IPS-20b (cell line): ENCODE results near the gene TMEM198.

ENCODE experiments used
- H3K27ac ChIP-seq: one replicate; pipeline ENCODE4 v1.5.1; 2013; ENCODE audit warnings: low read length
- H3K27me3 ChIP-seq: 2 replicates; pipeline ENCODE4 v1.6.1; 2013; ENCODE audit warnings: mild to moderate bottlenecking, low read length, inconsistent platforms; ENCODE audit not compliant: insufficient read depth
- H3K36me3 ChIP-seq: 2 replicates; pipeline ENCODE4 v1.6.1; 2013; ENCODE audit warnings: low read depth, mild to moderate bottlenecking, inconsistent platforms, low read length, moderate library complexity; ENCODE audit not compliant: insufficient read depth
- H3K4me1 ChIP-seq: 2 replicates; pipeline ENCODE4 v1.6.1; 2013; ENCODE audit warnings: mild to moderate bottlenecking, control low read depth, inconsistent platforms, low read length, moderate library complexity; ENCODE audit not compliant: insufficient read depth
- H3K4me3 ChIP-seq: 2 replicates; pipeline ENCODE4 v1.5.1; 2013; ENCODE audit warnings: mild to moderate bottlenecking, low read length, inconsistent platforms
- H3K9ac ChIP-seq: 2 replicates; pipeline ENCODE4 v1.6.1; 2013; ENCODE audit warnings: low read depth, mild to moderate bottlenecking, inconsistent platforms, low read length, moderate library complexity
- H3K9me3 ChIP-seq: 2 replicates; pipeline ENCODE4 v1.6.1; 2013; ENCODE audit warnings: mild to moderate bottlenecking, low read depth, low read length, inconsistent platforms; ENCODE audit not compliant: insufficient read depth

TMEM198 gene

DNA sequence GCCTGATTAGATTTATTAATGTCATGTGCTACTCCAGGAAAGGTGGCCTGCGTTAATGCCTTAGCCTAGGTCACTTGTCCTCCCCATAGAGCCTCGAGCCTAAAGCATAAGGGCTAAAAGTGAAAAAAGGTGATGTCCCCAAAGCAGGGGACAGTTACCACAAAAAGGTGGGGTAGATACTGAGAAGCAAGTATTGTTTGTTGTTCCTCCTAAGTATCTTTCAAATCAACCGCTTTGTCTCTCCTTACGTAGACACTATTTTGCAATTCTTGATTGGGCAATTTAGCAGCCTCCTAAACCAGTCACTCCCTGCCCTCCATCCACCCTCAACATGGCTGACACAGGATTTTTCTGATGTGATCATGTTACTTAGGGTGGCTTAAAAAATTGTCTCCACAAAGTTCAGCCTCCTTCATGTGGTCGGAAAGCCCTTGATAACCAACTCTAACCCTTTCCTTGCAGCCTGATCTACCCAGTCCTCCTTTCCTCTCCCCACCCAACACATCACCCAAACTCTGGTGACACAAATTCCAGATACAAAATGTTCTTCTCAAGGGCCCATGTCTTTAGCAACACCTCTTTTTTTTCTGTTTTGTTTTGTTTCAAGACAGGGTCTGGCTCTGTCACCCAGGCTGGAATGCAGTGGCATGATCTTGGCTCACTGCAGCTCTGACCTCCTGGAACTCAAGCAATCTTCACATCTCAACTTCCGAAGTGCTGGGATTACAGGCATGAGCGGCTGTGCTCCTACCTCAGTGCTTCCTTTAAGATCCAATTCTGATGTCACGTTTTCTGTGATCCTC, 35.2 kb downstream of the TMEM198 start:
- Histone ChIP-seq H3K27me3 (peaks cover 11% of the 10 kb centered on the region), H3K36me3 (no peaks in the 10 kb centered on the region), H3K9ac (no peak overlapping the region), H3K27ac (no peak overlapping the region), H3K9me3 (no peaks in the 10 kb centered on the region), H3K4me3 (no peak overlapping the region), H3K4me1 (peaks cover 18% of the 10 kb centered on the region; the same call in 1 of the 2 replicates)

DNA sequence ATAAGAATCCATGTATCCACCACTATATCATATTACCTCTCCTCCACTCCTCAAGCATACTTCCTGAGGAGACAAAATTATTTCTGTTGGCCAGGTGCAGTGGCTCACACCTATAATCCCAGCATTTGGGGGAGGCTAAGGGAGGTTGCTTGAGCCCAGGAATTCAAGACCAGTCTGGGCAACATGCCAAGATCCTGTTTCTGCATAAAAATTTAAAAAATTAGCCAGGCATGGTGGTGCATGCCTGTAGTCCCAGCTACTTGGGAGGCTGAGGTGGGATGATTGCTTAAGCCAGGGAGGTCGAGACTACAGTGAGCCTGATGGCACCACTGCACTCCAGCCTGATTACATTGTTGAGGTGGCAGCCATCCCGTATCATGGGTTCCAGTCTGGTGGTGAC, 37.5 kb downstream of the TMEM198 start:
- Histone ChIP-seq H3K27me3 (peaks cover 6% of the 10 kb centered on the region; the same call in 1 of the 2 replicates), H3K9me3 (no peaks in the 10 kb centered on the region), H3K9ac (no peak overlapping the region), H3K4me1 (peaks cover 16% of the 10 kb centered on the region; the same call in 1 of the 2 replicates), H3K36me3 (no peaks in the 10 kb centered on the region), H3K27ac (no peak overlapping the region), H3K4me3 (no peak overlapping the region)

DNA sequence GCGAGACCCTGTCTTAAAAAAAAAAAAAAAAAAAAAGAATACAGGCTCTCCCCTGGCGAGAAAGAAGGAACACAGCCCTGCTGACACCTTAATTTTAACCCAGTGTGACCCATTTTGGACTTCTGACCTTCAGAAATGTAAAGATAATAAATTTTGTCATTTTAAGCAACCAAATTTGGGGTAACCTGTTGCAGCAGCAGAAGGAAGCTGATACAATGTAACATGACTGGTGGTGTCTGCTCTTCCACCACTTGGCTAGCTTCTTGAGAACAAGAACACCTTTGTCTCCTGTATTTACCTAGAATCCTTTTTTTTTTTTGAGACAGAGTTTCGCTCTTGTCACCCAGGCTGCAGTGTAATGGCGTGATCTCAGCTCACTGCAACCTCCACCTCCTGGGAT, 47.3 kb downstream of the TMEM198 start:
- peaks cover 8% of the 10 kb centered on the region; the same call in 1 of the 2 replicates for H3K4me1 ChIP-seq
- H3K36me3 ChIP-seq: no peaks in the 10 kb centered on the region
- H3K4me3 ChIP-seq: no peak overlapping the region
- H3K27me3 ChIP-seq: no peaks in the 10 kb centered on the region
- no peak overlapping the region for H3K27ac ChIP-seq
- H3K9me3 ChIP-seq: no peaks in the 10 kb centered on the region
- H3K9ac ChIP-seq: no peak overlapping the region

DNA sequence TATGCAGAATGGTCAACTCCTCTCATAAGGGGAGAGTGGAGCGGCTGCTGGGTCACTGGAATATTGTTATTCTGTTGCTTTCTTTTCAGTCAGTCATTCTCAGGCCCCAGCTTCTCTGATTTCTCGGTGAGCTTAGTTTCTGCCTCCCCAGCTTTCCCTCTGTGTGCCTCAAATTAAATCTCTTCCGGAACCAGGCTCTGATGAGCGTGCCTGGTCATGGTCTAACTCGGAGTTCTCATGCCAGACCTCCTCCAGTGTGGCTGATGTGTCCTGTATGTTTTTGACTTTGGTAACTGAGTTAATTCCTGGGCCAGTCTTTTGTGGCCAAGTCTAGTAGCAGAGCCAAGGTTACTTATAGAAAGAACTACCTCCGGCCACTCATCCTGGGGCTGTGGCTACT, 48.9 kb downstream of the TMEM198 start:
- no peak overlapping the region for H3K9ac ChIP-seq
- peaks cover 11% of the 10 kb centered on the region; the same call in 1 of the 2 replicates for H3K4me1 ChIP-seq
- no peak overlapping the region for H3K4me3 ChIP-seq
- no peaks in the 10 kb centered on the region for H3K9me3 ChIP-seq
- H3K27ac ChIP-seq: no peak overlapping the region
- H3K27me3 ChIP-seq: no peaks in the 10 kb centered on the region
- H3K36me3 ChIP-seq: no peaks in the 10 kb centered on the region

DNA sequence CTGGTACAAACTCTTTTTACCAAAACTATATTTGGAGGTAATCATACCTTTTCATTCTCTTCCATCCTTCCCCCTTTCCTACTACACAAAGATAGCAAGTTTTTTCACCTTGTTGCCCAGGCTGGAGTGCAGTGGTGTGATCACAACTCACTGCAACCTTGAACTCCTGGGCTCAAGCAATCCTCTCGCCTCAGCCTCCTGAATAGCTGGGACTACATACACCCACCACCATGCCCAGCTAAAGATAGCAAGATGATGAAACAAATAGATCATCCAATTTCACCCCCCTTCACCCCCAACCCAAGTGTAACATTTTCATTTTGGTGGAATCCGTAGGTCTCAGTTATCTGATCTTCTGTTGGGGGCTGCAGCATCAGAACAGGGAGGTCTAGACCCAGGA, 49.3 kb downstream of the TMEM198 start:
- Histone ChIP-seq H3K36me3 (no peaks in the 10 kb centered on the region), H3K27ac (no peak overlapping the region), H3K4me3 (no peak overlapping the region), H3K27me3 (no peaks in the 10 kb centered on the region), H3K4me1 (peaks cover 11% of the 10 kb centered on the region; the same call in 1 of the 2 replicates), H3K9ac (no peak overlapping the region), H3K9me3 (no peaks in the 10 kb centered on the region)

DNA sequence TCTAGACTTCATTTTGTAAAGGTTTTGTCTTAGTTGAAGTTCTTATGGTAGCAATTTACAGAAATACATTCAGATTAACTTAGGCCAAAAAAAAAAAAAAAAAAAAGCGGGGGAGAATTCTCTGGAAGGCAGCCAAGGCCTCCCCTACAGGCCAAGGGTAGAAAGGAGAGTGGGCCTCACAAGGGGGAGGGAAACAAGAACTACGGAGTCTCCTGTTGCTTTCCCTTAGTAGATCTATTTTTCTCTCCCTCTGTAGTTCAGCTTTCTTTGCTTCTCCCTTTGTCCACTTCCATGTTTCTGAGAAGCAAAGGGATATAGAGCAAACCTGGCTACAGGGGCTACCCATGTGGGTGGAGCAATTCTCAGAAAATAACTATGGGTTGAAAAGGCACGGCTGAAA, 51.4 kb downstream of the TMEM198 start:
- peak overlapping the region; percentile 38; the same call in 1 of the 2 replicates for H3K9ac ChIP-seq
- H3K9me3 ChIP-seq: no peaks in the 10 kb centered on the region
- H3K27me3 ChIP-seq: no peaks in the 10 kb centered on the region
- no peak overlapping the region for H3K27ac ChIP-seq
- no peaks in the 10 kb centered on the region for H3K36me3 ChIP-seq
- H3K4me1 ChIP-seq: peaks cover 17% of the 10 kb centered on the region; the same call in 1 of the 2 replicates
- H3K4me3 ChIP-seq: no peak overlapping the region

DNA sequence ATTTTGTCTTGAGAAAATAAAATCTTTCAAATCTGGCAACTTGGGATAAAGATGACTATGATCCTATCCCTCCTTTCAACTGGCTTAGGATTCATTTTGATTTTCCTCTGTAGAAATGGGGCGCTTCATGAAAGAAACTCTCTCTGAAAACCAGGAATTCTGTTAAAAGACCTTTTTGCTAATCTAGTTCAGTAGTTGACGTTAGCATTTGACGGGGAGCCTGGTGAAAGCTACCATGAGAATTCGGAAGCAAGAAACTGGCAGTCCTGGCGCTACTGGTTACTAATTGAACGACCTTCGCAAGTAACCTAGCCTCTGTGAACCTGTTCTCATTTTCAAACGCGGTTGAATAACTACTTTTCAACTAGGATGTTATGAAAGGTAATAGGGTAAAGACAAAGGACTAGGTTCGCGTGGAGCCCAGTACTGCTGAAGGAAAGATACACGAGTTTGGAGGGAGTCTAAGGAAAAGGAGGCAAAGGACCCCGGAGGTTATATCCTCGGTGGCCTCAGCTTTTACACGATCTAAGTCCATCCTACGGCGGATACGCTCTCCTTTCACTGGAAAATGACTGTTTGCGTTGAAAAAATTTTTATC, 53.2 kb downstream of the TMEM198 start:
- Histone ChIP-seq H3K9ac (peak overlapping the region; percentile 98), H3K36me3 (peaks cover 6% of the 10 kb centered on the region; the same call in 1 of the 2 replicates), H3K4me3 (peak overlapping the region; percentile 94), H3K27ac (peak overlapping the region; percentile 88), H3K27me3 (no peaks in the 10 kb centered on the region), H3K9me3 (no peaks in the 10 kb centered on the region), H3K4me1 (peaks cover 17% of the 10 kb centered on the region; the same call in 1 of the 2 replicates)

DNA sequence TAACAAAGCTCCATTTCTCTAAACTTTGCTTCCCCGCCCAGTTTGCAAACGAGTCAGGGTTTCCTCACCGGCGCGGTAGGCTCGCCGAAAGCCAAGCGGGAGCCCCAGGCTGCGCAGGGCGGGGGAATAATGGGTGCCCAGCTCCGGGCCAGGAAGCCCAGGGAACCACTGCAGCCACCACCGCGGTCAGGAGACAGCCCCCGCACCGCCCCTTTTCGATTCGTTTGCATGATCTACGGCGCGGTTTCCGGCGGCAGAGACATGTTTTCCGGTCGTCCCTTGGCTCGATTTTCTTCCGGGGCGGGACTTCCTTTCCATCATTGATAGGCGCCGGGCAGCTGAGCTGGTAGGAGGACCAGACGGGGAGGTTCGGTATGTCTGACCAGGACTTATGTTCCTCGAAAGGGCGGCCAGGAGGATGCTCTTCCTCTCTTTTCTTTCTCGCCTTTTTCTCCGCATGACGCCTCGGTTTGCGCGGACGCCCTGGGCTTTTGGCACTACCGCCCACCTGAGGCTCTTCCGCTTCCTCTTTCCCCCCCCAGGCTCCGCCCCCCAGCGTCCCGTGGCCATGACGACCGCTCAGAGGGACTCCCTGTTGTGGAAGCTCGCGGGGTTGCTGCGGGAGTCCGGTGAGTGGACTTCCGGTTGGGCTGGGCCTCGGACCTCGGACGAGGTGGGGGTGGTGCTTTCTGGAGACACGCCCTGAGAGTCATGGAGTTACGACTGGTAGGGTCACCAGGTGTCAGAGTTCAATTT, 53.9 kb downstream of the TMEM198 start, which contains the start of gene STK11IP:
Gene STK11IP (plus strand): TSS at position 306 of the 756 bp plus-strand sequence. CDS start 263 bp downstream, at position 569.
- Histone ChIP-seq H3K27ac (peak within 1 kb of the TSS; percentile 88), H3K36me3 (peaks cover 13% of the 10 kb centered on the region; the same call in 1 of the 2 replicates), H3K9ac (peak within 1 kb of the TSS; percentile 98), H3K9me3 (no peaks in the 10 kb centered on the region), H3K27me3 (no peaks in the 10 kb centered on the region), H3K4me3 (peak within 1 kb of the TSS; percentile 94), H3K4me1 (peaks cover 17% of the 10 kb centered on the region; the same call in 1 of the 2 replicates)

DNA sequence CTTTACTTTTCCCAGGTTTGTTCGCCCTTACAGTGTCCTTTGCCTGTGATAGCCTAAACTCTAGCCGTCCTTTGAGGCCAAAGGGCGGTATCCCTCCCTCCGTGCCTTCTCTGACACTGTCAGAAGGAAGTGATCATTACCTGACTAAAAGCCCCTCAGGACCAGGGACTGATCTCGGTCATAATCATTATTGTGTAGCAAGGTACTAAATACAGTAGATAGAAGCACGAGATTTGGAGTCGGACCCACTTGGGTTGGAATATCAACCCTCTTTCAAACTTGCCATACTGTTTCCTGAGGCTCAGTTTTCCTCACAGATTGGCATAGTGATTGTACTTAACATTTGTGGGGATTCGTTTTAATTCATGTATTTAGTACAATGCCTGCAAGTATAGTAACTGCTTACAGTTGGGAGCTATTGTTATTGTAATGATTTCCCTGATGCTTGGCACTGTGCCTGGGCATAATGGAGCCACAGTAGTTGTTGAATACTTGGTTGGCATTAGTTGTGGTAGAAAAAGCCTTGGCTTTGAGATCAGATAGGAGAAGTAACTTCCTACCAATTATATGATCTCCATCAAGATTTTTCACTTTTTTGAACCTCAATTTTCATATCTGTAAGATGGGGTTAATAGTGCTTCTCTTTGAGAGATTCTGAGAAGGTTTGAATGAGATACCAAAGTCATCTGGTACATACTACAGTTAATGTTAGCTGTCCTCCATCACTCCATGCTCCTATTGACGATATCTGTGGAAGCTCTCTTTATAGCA, 54.7 kb downstream of the TMEM198 start:
- Histone ChIP-seq H3K9ac (peak overlapping the region; percentile 98; the same call in 1 of the 2 replicates), H3K4me1 (peaks cover 17% of the 10 kb centered on the region; the same call in 1 of the 2 replicates), H3K9me3 (no peaks in the 10 kb centered on the region), H3K27ac (peak overlapping the region; percentile 20), H3K4me3 (peak overlapping the region; percentile 94), H3K36me3 (peaks cover 13% of the 10 kb centered on the region; the same call in 1 of the 2 replicates), H3K27me3 (no peaks in the 10 kb centered on the region)
